Caco-2 (cell line): Measurements from ENCODE around the gene RRP36. TPM values are rescaled to one million over a fixed set of nuclear protein-coding genes. Genes with fewer than 3 reads are reported as not detected.

Experiments used
- BruUV-seq: library from RNA; stranded (reverse); fragments of 400-500 nt; replicated peaks from 2 replicates; lab custom pipeline; 2021; lab: Mats Ljungman, UMichigan
- CTCF ChIA-PET: fragments of 300-600 bp; sonication (Branson Sonifier 250); formaldehyde crosslinking; loops from one replicate; lab custom pipeline; 2022; ENCODE audit warnings: antibody characterized with exemption; lab: Charles Lee
- POLR2A ChIA-PET: fragments of 300-600 bp; sonication (Branson Sonifier 250); formaldehyde crosslinking; loops from one replicate; lab custom pipeline; 2022; ENCODE audit warnings: antibody characterized with exemption; lab: Charles Lee
- DNase-seq, 2 experiments: peaks; one replicate each; pipeline versions ENCODE4 v3.0.0 to v3.0.0-alpha.2; 2020 to 2022
- H3K27me3 ChIP-seq: replicated peaks from 2 replicates; pipeline ENCODE4 v1.6.0; 2011; ENCODE audit warnings: low read length; ENCODE audit not compliant: control insufficient read depth, insufficient read depth
- H3K36me3 ChIP-seq: 2 replicates; pipeline ENCODE4 v1.5.1; 2011; ENCODE audit warnings: low read length; ENCODE audit not compliant: control insufficient read depth, insufficient read depth
- H3K4me1 ChIP-seq: fragments of 250-450 bp; sonication (Bioruptor Pico); 2 replicates; pipeline ENCODE4 v1.5.1; 2020; ENCODE audit warnings: mild to moderate bottlenecking
- H3K4me3 ChIP-seq: 2 replicates; pipeline ENCODE4 v1.5.1; 2011; ENCODE audit warnings: low read depth, mild to moderate bottlenecking, control low read depth, low read length
- H3K9me3 ChIP-seq: fragments of 250-450 bp; sonication (Bioruptor Pico); 2 replicates; pipeline ENCODE4 v1.5.1; 2020; ENCODE audit warnings: mild to moderate bottlenecking, moderate library complexity
- H3K27ac Mint-ChIP-seq: one replicate; pipeline ENCODE4 v1.8.0; 2022; ENCODE audit warnings: mixed read lengths; ENCODE audit not compliant: unreplicated experiment
- H3K27me3 Mint-ChIP-seq: one replicate; pipeline ENCODE4 v1.8.0; 2022; ENCODE audit warnings: mixed read lengths; ENCODE audit not compliant: insufficient read depth, unreplicated experiment
- H3K36me3 Mint-ChIP-seq: one replicate; pipeline ENCODE4 v1.8.0; 2022; ENCODE audit warnings: mild to moderate bottlenecking, mixed read lengths; ENCODE audit not compliant: insufficient read depth, unreplicated experiment
- H3K4me1 Mint-ChIP-seq: one replicate; pipeline ENCODE4 v1.8.0; 2022; ENCODE audit warnings: low read depth, mixed read lengths; ENCODE audit not compliant: unreplicated experiment
- H3K4me3 Mint-ChIP-seq: one replicate; pipeline ENCODE4 v1.8.0; 2022; ENCODE audit warnings: mild to moderate bottlenecking, moderate library complexity, mixed read lengths; ENCODE audit not compliant: unreplicated experiment
- H3K9me3 Mint-ChIP-seq: one replicate; pipeline ENCODE4 v1.8.0; 2022; ENCODE audit warnings: mixed read lengths; ENCODE audit not compliant: unreplicated experiment
- intact Hi-C: fragments of 100-400 bp; cut with micrococcal nuclease; formaldehyde crosslinking; loops from one replicate; pipeline ENCODE4 v1.10.0; 2022; ENCODE audit not compliant: unreplicated experiment
- total RNA-seq: library from RNA; stranded (reverse); gene quantifications from 2 replicates; pipeline ENCODE4 v1.2.3, GENCODE V29; 2022
- TF ChIP-seq, protein P1 (sequence below), 2 experiments: fragments of 200-600 bp in 1 of 2; IDR thresholded peaks; 1 replicate in 1 of 2; 2 replicates in 1 of 2; pipeline versions ENCODE4 v1.5.1 to v1.8.0; 2011 to 2022; ENCODE audit warnings: antibody characterized with exemption in 1 of 2, control low read depth in 1 of 2, inconsistent platforms in 1 of 2, low read depth in 1 of 2, low read length in 1 of 2, mild to moderate bottlenecking in 1 of 2, moderate library complexity in 1 of 2; ENCODE audit not compliant: insufficient read depth in 1 of 2, severe bottlenecking in 1 of 2, unreplicated experiment in 1 of 2

Gene RRP36
- total RNA-seq, 1 experiment from 2014 or later = 74.9 TPM

DNA sequence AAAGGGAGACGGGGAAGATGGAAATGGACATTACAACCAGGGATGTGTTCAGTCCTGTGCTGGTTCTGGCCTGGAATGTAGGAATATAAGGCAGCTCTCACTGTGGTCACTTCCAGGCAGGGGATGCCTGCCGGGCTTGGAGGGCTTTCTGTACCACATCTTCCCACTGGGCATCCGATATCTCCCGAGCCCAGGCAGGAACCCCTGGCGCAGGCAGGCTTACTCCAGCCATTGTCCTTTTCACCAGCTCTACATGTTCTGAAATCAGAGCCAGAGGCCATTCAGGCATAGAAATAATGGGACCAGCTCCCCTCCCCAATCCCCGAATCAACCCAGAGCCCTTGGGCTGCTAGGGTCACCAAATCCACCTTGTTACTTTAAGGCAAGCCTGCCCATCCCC lies 9.1 kb upstream of the RRP36 start:
- ChIA-PET POLR2A (no interaction called here), CTCF (interaction anchor here (0.9 kb wide), 1 partner anchor 41 kb away, joined by 3 read pairs; the partner anchor contains the start of gene CUL7)
- Mint-ChIP-seq H3K27me3 (no peaks in the 10 kb centered on the region), H3K36me3 (peaks cover 49% of the 10 kb centered on the region), H3K27ac (peak overlapping the region; percentile 80), H3K9me3 (no peaks in the 10 kb centered on the region), H3K4me3 (peak overlapping the region; percentile 89), H3K4me1 (peaks cover 21% of the 10 kb centered on the region)
- TF ChIP-seq, protein P1, sequence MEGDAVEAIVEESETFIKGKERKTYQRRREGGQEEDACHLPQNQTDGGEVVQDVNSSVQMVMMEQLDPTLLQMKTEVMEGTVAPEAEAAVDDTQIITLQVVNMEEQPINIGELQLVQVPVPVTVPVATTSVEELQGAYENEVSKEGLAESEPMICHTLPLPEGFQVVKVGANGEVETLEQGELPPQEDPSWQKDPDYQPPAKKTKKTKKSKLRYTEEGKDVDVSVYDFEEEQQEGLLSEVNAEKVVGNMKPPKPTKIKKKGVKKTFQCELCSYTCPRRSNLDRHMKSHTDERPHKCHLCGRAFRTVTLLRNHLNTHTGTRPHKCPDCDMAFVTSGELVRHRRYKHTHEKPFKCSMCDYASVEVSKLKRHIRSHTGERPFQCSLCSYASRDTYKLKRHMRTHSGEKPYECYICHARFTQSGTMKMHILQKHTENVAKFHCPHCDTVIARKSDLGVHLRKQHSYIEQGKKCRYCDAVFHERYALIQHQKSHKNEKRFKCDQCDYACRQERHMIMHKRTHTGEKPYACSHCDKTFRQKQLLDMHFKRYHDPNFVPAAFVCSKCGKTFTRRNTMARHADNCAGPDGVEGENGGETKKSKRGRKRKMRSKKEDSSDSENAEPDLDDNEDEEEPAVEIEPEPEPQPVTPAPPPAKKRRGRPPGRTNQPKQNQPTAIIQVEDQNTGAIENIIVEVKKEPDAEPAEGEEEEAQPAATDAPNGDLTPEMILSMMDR (IDR thresholded peaks at IDR 0.05; ENCODE audit: insufficient read depth in 1 of 2, low read depth in 1 of 2, low read length in 1 of 2, severe bottlenecking in 1 of 2, unreplicated experiment in 1 of 2) = no peak
- H3K36me3 ChIP-seq = peaks cover 3% of the 10 kb centered on the region
- intact Hi-C loops = no loop called here
- no peaks in the 10 kb centered on the region for H3K27me3 ChIP-seq
- no peaks in the 10 kb centered on the region for H3K9me3 ChIP-seq
- H3K4me1 ChIP-seq = 0 out of 2 replicates have a peak, but pooled peaks cover 4% of the 10 kb centered on the region
- no peak for DNase-seq
- H3K4me3 ChIP-seq = no peak overlapping the region
- BruUV-seq = no TSS peak

DNA sequence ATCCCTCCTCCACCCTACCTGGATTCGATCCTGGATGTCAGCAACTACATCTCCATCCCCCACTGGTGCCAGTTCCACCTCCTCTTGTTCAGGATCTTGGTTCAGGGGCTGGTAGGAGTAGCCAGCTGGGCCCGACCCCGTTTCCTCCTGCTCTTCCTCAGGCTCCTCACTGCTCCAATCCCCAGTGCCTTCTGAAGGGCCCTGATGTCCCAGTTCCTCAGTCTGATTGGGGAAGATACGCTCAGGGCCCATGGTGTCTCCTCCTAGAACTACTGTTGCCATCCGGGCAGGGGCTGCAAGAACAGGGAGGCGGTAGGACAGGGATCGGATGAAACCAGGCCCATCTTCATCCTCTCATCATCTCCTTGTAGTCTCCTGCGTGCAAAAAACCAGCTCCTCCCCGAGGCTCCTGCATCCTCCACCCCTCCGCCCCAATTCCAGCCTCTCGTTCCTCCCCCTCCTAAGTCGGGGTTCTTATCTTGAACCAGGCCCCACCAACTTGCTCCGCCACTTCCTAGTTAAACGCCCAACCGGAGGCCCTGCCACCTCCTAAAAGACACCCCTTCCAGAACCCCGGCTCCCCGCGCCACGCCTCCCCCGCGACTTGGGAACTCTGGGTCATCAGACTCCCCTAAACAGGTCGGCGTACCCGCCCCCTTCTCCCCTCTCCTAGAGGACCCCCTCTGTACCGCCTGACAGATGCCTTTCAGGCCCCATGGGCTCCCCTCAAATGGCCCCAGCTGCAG lies 8.2 kb upstream of the RRP36 start:
- H3K27me3 Mint-ChIP-seq = no peaks in the 10 kb centered on the region
- ChIA-PET POLR2A (interaction anchor here (0.6 to 2.2 kb wide), 10 partner anchors 11 to 1375 kb away, joined by 3 to 24 read pairs (median 6); partner anchors contain the start of genes CNPY3, CUL7, KLC4 and MRPL2), CTCF (interaction anchor here (0.6 to 2.0 kb wide), 4 partner anchors 17 to 131 kb away, joined by 3 to 14 read pairs (median 7); partner anchors contain the start of genes CNPY3 and PEX6)
- no peaks in the 10 kb centered on the region for H3K9me3 Mint-ChIP-seq
- no TSS peak for BruUV-seq
- Histone ChIP-seq H3K36me3 (peaks cover 3% of the 10 kb centered on the region), H3K4me3 (peak overlapping the region; percentile 63), H3K27me3 (no peaks in the 10 kb centered on the region), H3K4me1 (0 out of 2 replicates have a peak, but pooled peaks cover 4% of the 10 kb centered on the region), H3K9me3 (no peaks in the 10 kb centered on the region)
- peak overlapping the region; percentile 80 for H3K27ac Mint-ChIP-seq
- H3K4me3 Mint-ChIP-seq = peak overlapping the region; percentile 89
- TF ChIP-seq, protein P1 (IDR thresholded peaks at IDR 0.05; ENCODE audit: insufficient read depth in 1 of 2, low read depth in 1 of 2, low read length in 1 of 2, severe bottlenecking in 1 of 2, unreplicated experiment in 1 of 2) = no peak
- intact Hi-C loops = no loop called here
- peaks cover 49% of the 10 kb centered on the region for H3K36me3 Mint-ChIP-seq
- peaks cover 21% of the 10 kb centered on the region for H3K4me1 Mint-ChIP-seq
- no peak for DNase-seq

DNA sequence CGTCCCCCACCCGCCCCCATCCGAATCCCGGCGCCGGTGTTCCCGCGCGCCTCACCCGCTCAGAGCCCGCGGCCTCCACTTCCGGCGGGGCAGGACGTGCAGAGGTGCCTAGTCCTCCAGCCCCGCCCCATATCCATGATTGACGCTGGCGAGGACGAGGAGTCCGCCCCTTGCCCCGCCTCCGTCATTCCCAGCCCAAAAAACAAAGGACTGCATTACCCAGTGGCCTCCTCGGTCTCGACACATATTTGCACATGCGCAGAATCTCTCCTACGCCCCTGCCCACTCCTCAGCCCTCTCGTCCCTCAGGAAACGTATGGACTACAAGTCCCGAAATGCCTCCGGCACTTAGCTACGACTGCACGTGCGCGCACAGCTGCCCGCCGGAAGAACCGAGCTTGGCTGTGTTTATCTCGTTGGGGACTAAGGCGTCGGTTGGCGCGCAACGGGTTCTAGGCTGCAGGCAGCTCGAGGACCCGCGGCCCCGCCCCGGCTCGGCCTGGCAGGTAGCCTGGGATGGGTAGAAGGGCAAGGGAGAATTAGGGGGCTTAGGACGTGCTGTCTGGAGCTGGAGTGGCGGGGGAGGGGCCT lies 7.5 kb upstream of the RRP36 start, which contains the start of the genes KLHDC3 and MEA1:
Gene KLHDC3, plus strand, starts transcription at position 407 of the 591 bp plus-strand sequence. CDS start 2,944 bp downstream, outside the sequence.
Gene MEA1, minus strand, starts transcription at position 104 of the 591 bp plus-strand sequence. CDS start 133 bp downstream, outside the sequence.
- BruUV-seq = no TSS peak
- Histone ChIP-seq H3K27me3 (no peaks in the 10 kb centered on the region), H3K4me1 (0 out of 2 replicates have a peak, but pooled peaks cover 4% of the 10 kb centered on the region), H3K36me3 (no peaks in the 10 kb centered on the region; the same call in 1 of the 2 replicates), H3K4me3 (peak within 1 kb of the TSS; percentile 68), H3K9me3 (no peaks in the 10 kb centered on the region)
- peaks cover 44% of the 10 kb centered on the region for H3K36me3 Mint-ChIP-seq
- POLR2A ChIA-PET = interaction anchor here (0.5 to 2.2 kb wide), 16 partner anchors 8 to 1374 kb away, joined by 3 to 24 read pairs (median 4); partner anchors contain the start of genes BICRAL, CNPY3, CUL7 and KLC4
- no peaks in the 10 kb centered on the region for H3K27me3 Mint-ChIP-seq
- DNase-seq = peak; percentile 99
- TF ChIP-seq, protein P1 (IDR thresholded peaks at IDR 0.05; ENCODE audit: insufficient read depth in 1 of 2, low read depth in 1 of 2, low read length in 1 of 2, severe bottlenecking in 1 of 2, unreplicated experiment in 1 of 2) = no peak
- H3K4me1 Mint-ChIP-seq = peaks cover 21% of the 10 kb centered on the region
- CTCF ChIA-PET = interaction anchor here (0.7 to 2.0 kb wide), 5 partner anchors 18 to 158 kb away, joined by 3 to 7 read pairs (median 3); partner anchors contain the start of gene PEX6
- intact Hi-C loops = loop anchor here (1.0 kb wide), 1 partner anchor 46 kb away; no protein-coding TSS in a partner anchor
- H3K9me3 Mint-ChIP-seq = no peaks in the 10 kb centered on the region
- H3K27ac Mint-ChIP-seq = peak within 1 kb of the TSS; percentile 80
- peak within 1 kb of the TSS; percentile 89 for H3K4me3 Mint-ChIP-seq
